A673 (cell line): Measurements from ENCODE around the gene KANSL1. TPM values are rescaled to one million over a fixed set of nuclear protein-coding genes. Genes with fewer than 3 reads are reported as not detected.

Source experiments
- BruUV-seq: library from RNA; stranded (reverse); fragments of 400-500 nt; replicated peaks from 2 replicates; lab custom pipeline; 2021; lab: Mats Ljungman, UMichigan
- CTCF ChIA-PET: fragments of 300-600 bp; sonication (Branson Sonifier 250); formaldehyde crosslinking; loops from one replicate; lab custom pipeline; 2022; ENCODE audit warnings: antibody characterized with exemption; lab: Charles Lee
- POLR2A ChIA-PET: fragments of 300-600 bp; sonication (Branson Sonifier 250); formaldehyde crosslinking; loops from one replicate; lab custom pipeline; 2022; ENCODE audit warnings: antibody characterized with exemption; ENCODE audit not compliant: low non-redundant PET; lab: Charles Lee
- DNase-seq: peaks from one replicate; pipeline ENCODE4 v3.0.0-alpha.2; 2015; ENCODE audit warnings: low spot score
- H3K27ac ChIP-seq: fragments of 200-600 bp; sonication (generic); 2 replicates; pipeline ENCODE4 v1.5.1; 2016; ENCODE audit warnings: mixed run types, low read depth, mild to moderate bottlenecking, mixed read lengths, antibody characterized with exemption, low read length; ENCODE audit not compliant: poor library complexity, severe bottlenecking
- H3K27me3 ChIP-seq: fragments of 200-600 bp; sonication (generic); replicated peaks from 2 replicates; pipeline ENCODE4 v1.6.1; 2017; ENCODE audit warnings: mixed run types, low read depth, mild to moderate bottlenecking, mixed read lengths, antibody characterized with exemption, low read length; ENCODE audit not compliant: insufficient read depth, poor library complexity
- H3K36me3 ChIP-seq: fragments of 200-600 bp; sonication (generic); 2 replicates; pipeline ENCODE4 v1.6.1; 2016; ENCODE audit warnings: mixed run types, mild to moderate bottlenecking, mixed read lengths, antibody characterized with exemption, low read length; ENCODE audit not compliant: insufficient read depth, poor library complexity, severe bottlenecking
- H3K4me1 ChIP-seq: fragments of 200-600 bp; sonication (generic); 2 replicates; pipeline ENCODE4 v1.6.1; 2017; ENCODE audit warnings: mixed run types, mild to moderate bottlenecking, mixed read lengths, antibody characterized with exemption, low read length; ENCODE audit not compliant: insufficient read depth, poor library complexity, severe bottlenecking
- H3K4me3 ChIP-seq: fragments of 200-600 bp; sonication (generic); 2 replicates; pipeline ENCODE4 v1.5.1; 2016; ENCODE audit warnings: low read depth, mixed run types, mild to moderate bottlenecking, mixed read lengths, low read length; ENCODE audit not compliant: poor library complexity, severe bottlenecking
- H3K9me3 ChIP-seq: fragments of 200-600 bp; sonication (generic); 2 replicates; pipeline ENCODE4 v1.6.1; 2016; ENCODE audit warnings: mixed run types, low read depth, mild to moderate bottlenecking, mixed read lengths, antibody characterized with exemption, low read length; ENCODE audit not compliant: poor library complexity, severe bottlenecking
- EZH2 ChIP-seq: fragments of 200-600 bp; sonication (generic); IDR thresholded peaks from 2 replicates; pipeline ENCODE4 v1.6.1; 2017; ENCODE audit warnings: borderline replicate concordance, low read depth, mild to moderate bottlenecking, mixed read lengths, antibody characterized with exemption, low read length; ENCODE audit not compliant: poor library complexity, severe bottlenecking
- intact Hi-C: fragments of 100-400 bp; cut with micrococcal nuclease; formaldehyde crosslinking; loops from one replicate; pipeline ENCODE4 v1.10.0; 2022; ENCODE audit not compliant: unreplicated experiment
- total RNA-seq: library from RNA; stranded (reverse); gene quantifications from 2 replicates; pipeline ENCODE4 v1.2.3, GENCODE V29; 2021
- TF ChIP-seq, protein P1 (sequence below): fragments of 300-800, 200-600 bp; sonication (generic); conservative IDR thresholded peaks from 2 replicates; pipeline ENCODE4 v1.5.1; 2017; ENCODE audit warnings: low read depth, mild to moderate bottlenecking, antibody characterized with exemption, low read length, moderate library complexity, mixed read lengths

The KANSL1 gene
- total RNA-seq, 1 experiment from 2014 or later = 64.9 TPM

DNA sequence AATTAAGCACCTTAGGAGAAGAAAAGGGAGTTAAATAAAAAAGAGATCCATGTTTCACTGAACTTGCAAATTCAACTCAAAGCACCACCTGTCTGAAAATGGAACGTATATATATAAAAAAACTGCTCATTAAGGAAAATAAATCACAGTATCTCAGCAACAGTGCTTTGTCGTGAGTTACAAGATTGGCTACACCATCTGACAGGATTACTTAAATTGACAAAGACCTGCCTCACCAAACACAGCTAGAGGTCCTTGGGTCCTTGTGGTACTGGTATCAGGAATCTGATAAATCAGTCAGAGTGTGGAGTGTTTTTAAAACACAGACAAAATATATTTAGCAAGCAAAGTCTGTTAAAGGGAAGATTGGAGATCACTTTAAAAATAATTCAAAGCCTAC is 63.9 kb downstream of the KANSL1 start:
- H3K27me3 ChIP-seq = no peaks in the 10 kb centered on the region
- CTCF ChIA-PET = no interaction called here
- H3K27ac ChIP-seq = no peak overlapping the region
- no peak for DNase-seq
- intact Hi-C loops = no loop called here
- peaks cover 16% of the 10 kb centered on the region for H3K4me1 ChIP-seq
- TF ChIP-seq, protein P1, sequence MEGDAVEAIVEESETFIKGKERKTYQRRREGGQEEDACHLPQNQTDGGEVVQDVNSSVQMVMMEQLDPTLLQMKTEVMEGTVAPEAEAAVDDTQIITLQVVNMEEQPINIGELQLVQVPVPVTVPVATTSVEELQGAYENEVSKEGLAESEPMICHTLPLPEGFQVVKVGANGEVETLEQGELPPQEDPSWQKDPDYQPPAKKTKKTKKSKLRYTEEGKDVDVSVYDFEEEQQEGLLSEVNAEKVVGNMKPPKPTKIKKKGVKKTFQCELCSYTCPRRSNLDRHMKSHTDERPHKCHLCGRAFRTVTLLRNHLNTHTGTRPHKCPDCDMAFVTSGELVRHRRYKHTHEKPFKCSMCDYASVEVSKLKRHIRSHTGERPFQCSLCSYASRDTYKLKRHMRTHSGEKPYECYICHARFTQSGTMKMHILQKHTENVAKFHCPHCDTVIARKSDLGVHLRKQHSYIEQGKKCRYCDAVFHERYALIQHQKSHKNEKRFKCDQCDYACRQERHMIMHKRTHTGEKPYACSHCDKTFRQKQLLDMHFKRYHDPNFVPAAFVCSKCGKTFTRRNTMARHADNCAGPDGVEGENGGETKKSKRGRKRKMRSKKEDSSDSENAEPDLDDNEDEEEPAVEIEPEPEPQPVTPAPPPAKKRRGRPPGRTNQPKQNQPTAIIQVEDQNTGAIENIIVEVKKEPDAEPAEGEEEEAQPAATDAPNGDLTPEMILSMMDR = no peak
- TF ChIP-seq EZH2 = no peak
- POLR2A ChIA-PET = no interaction called here
- H3K36me3 ChIP-seq = no peaks in the 10 kb centered on the region
- H3K4me3 ChIP-seq = no peak overlapping the region
- H3K9me3 ChIP-seq = no peaks in the 10 kb centered on the region
- no TSS peak for BruUV-seq

DNA sequence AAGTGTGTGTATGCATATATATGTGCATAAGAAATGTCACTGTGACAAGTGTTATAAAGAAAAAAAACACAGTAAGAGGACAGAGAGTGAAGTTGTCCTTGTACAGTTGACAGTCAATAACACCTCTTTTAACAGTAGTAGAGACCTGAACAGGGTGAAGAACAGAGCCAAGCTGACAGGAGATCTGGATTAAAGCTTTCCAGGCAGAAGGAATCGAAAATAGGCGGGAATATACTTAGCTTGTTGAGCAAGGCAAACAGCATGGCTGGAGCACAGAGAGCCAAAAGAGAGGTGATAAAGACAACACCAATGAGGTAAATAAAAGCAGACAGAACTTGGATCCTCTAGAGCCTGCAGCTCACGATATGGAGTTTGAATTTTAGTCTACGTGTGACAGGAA is 64.8 kb downstream of the KANSL1 start:
- Histone ChIP-seq H3K4me3 (no peak overlapping the region), H3K4me1 (peaks cover 16% of the 10 kb centered on the region), H3K9me3 (no peaks in the 10 kb centered on the region), H3K27me3 (no peaks in the 10 kb centered on the region), H3K27ac (no peak overlapping the region), H3K36me3 (no peaks in the 10 kb centered on the region)
- POLR2A ChIA-PET = no interaction called here
- TF ChIP-seq, protein P1 = no peak
- no peak for TF ChIP-seq EZH2
- no TSS peak for BruUV-seq
- DNase-seq = no peak
- intact Hi-C loops = no loop called here
- CTCF ChIA-PET = no interaction called here

GRCh38 chr17:46127524-46127923 is 65.7 kb downstream of the KANSL1 start:
- Histone ChIP-seq H3K4me3 (no peak overlapping the region), H3K27me3 (no peaks in the 10 kb centered on the region), H3K27ac (no peak overlapping the region), H3K36me3 (no peaks in the 10 kb centered on the region), H3K9me3 (no peaks in the 10 kb centered on the region), H3K4me1 (peaks cover 16% of the 10 kb centered on the region)
- intact Hi-C loops = no loop called here
- no TSS peak for BruUV-seq
- no peak for TF ChIP-seq EZH2
- TF ChIP-seq, protein P1 = no peak
- CTCF ChIA-PET = no interaction called here
- POLR2A ChIA-PET = no interaction called here
- DNase-seq = no peak
